Tibial nerve (tissue), 4 donors: ENCODE measurements around the gene TMEM132D. TPM values are rescaled to one million over a fixed set of nuclear protein-coding genes. Genes with fewer than 3 reads are reported as not detected.
"Not testable (repeated sequence)": the region's sequence is repeated elsewhere in the genome, so short reads cannot be mapped to it uniquely, and the experiment has no call there.

Experiments used
- DNase-seq, 2 donors: peaks; one replicate each; pipeline ENCODE4 v3.0.0-alpha.2; 2019; ENCODE audit warnings: low spot score in 2 of 2
- H3K27ac ChIP-seq, 4 donors: fragments of 200-600 bp; sonication (generic) in 3 of 4; one replicate each; pipeline ENCODE4 v1.5.1; 2017 to 2019; ENCODE audit warnings: mild to moderate bottlenecking in 1 of 4
- H3K27me3 ChIP-seq, 2 donors: fragments of 200-600 bp; sonication (generic) in 1 of 2; one replicate each; pipeline versions ENCODE4 v1.5.1 to v1.6.0; 2017 to 2019
- H3K36me3 ChIP-seq, 3 donors: fragments of 200-600 bp; sonication (generic); one replicate each; pipeline ENCODE4 v1.5.1; 2018 to 2019
- H3K4me1 ChIP-seq, 4 donors: fragments of 200-600 bp; sonication (generic) in 3 of 4; one replicate each; pipeline ENCODE4 v1.5.1; 2017 to 2019
- H3K4me3 ChIP-seq, 4 donors: fragments of 200-600 bp; sonication (generic) in 3 of 4; one replicate each; pipeline ENCODE4 v1.5.1; 2017 to 2019; ENCODE audit warnings: mild to moderate bottlenecking in 1 of 4, moderate library complexity in 1 of 4
- H3K9me3 ChIP-seq, 4 donors: fragments of 200-600 bp; sonication (generic) in 3 of 4; one replicate each; pipeline ENCODE4 v1.5.1; 2017 to 2019
- CTCF ChIP-seq, 5 experiments: fragments of 200-600 bp in 3 of 5; fragments of 450-650 bp in 2 of 5; sonication (generic) in 3 of 5; IDR thresholded peaks; one replicate each; pipeline ENCODE4 v1.5.1; 2016 to 2019; ENCODE audit warnings: antibody characterized with exemption in 5 of 5, mild to moderate bottlenecking in 3 of 5, moderate library complexity in 2 of 5
- EP300 ChIP-seq, 2 donors: sonication (generic); formaldehyde crosslinking; IDR thresholded peaks; one replicate each; pipeline ENCODE4 v1.6.1; 2017; ENCODE audit warnings: antibody characterized with exemption in 2 of 2, mild to moderate bottlenecking in 1 of 2
- POLR2A ChIP-seq, 2 donors: fragments of 450-650 bp; IDR thresholded peaks; one replicate each; pipeline ENCODE4 v1.6.1; 2017; ENCODE audit warnings: antibody characterized with exemption in 2 of 2, mild to moderate bottlenecking in 2 of 2, moderate library complexity in 2 of 2
- whole genome bisulfite sequencing, 2 donors: methylation state at CpG; one replicate each; pipeline ENCODE4 v1.1.5; 2018; 5-methylcytosine and 5-hydroxymethylcytosine counted together
- total RNA-seq, 4 donors: library from RNA; depleted of rRNA; stranded (reverse); fragments of >200 nt; gene quantifications; one replicate each; pipeline ENCODE4 v1.1.0, GENCODE V29; 2016

Gene TMEM132D
- total RNA-seq, 4 donors from 2014 or later, result under 0.01 to 0.21 TPM; not detected in 2

GRCh38 chr12:129052373-129052772 lies 851.5 kb downstream of the TMEM132D start:
- TF ChIP-seq POLR2A (IDR thresholded peaks at IDR 0.05) (no peak), EP300 (IDR thresholded peaks at IDR 0.05) (no peak), CTCF (IDR thresholded peaks at IDR 0.05) (no peak)
- no peaks in the 10 kb centered on the region for H3K4me1 ChIP-seq
- H3K27ac ChIP-seq, result no peak overlapping the region
- no peaks in the 10 kb centered on the region for H3K36me3 ChIP-seq
- H3K4me3 ChIP-seq, result no peak overlapping the region
- H3K27me3 ChIP-seq, result no peaks in the 10 kb centered on the region
- no peak for DNase-seq
- H3K9me3 ChIP-seq, result peaks cover 0 to 9% (median 0%) of the 10 kb centered on the region in 4 donors

GRCh38 chr12:129049917-129050316 lies 853.9 kb downstream of the TMEM132D start:
- TF ChIP-seq CTCF (IDR thresholded peaks at IDR 0.05) (no peak), POLR2A (IDR thresholded peaks at IDR 0.05) (no peak), EP300 (IDR thresholded peaks at IDR 0.05) (no peak)
- no peak for DNase-seq
- Histone ChIP-seq H3K36me3 (no peaks in the 10 kb centered on the region), H3K27me3 (no peaks in the 10 kb centered on the region), H3K27ac (no peak overlapping the region), H3K9me3 (no peaks in the 10 kb centered on the region), H3K4me3 (no peak overlapping the region), H3K4me1 (no peaks in the 10 kb centered on the region)
- 0% methylated on average over 1 of the region's 1 CpG for WGBS, 2 donors

GRCh38 chr12:129043334-129043733 lies 860.5 kb downstream of the TMEM132D start:
- H3K27ac ChIP-seq, H3K27me3 ChIP-seq, H3K9me3 ChIP-seq, H3K4me1 ChIP-seq, DNase-seq, H3K4me3 ChIP-seq, H3K36me3 ChIP-seq: not testable (repeated sequence)
- WGBS, 2 donors, result 86 to 95% methylated on average over 11 of the region's 11 CpGs

GRCh38 chr12:129036135-129036534 lies 867.7 kb downstream of the TMEM132D start:
- no peak for DNase-seq
- no peaks in the 10 kb centered on the region for H3K27me3 ChIP-seq
- H3K9me3 ChIP-seq, result peaks cover 0 to 10% (median 0%) of the 10 kb centered on the region in 4 donors
- no peak overlapping the region for H3K4me3 ChIP-seq
- H3K36me3 ChIP-seq, result no peaks in the 10 kb centered on the region
- H3K27ac ChIP-seq, result no peak overlapping the region
- H3K4me1 ChIP-seq, result no peaks in the 10 kb centered on the region
- no peak for TF ChIP-seq EP300 (IDR thresholded peaks at IDR 0.05)
- TF ChIP-seq CTCF (IDR thresholded peaks at IDR 0.05), result no peak
- no peak for TF ChIP-seq POLR2A (IDR thresholded peaks at IDR 0.05)
- 90 to 92% methylated on average over 9 of the region's 9 CpGs for WGBS, 2 donors

DNA sequence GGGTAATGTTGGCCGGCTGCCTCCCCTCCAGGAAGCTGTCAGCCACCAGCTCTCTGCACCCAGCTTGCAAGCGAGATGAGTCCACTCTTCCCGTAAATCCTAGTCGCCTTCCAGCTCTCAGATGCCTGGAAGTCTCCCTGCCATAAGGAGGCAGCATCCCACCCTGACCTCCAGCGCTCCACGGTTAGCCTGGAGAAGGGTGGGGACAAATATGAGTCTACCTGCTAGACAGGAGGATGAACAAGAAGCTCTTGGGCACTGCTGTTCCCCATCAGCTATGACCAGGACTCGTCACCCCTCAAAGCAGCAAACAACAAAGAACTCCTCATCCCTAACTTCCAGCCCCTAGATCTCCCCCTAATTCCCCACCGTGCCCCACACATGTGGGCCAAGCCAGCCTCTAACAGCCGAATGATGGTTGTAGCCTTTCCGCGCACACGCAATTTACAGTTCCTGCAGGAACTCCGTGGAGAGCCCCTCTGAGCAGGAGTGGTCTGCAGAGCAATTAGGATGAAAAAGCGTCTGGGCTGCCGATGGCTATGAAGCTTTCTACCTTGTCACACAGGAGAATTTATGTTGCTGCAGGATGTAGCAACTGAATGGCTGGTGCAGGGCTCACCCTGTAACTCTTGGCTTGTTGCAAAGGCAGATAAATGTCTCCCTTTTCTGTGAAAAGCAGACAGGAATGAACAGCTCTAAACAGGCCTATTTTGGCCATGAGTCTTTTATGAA lies 869.1 kb downstream of the TMEM132D start:
- DNase-seq, result no peak
- H3K9me3 ChIP-seq, result peaks cover 0 to 10% (median 0%) of the 10 kb centered on the region in 4 donors
- H3K36me3 ChIP-seq, result no peaks in the 10 kb centered on the region
- 63 to 68% methylated on average over 15 of the region's 15 CpGs for WGBS, 2 donors
- TF ChIP-seq CTCF (IDR thresholded peaks at IDR 0.05) (no peak), POLR2A (IDR thresholded peaks at IDR 0.05) (no peak), EP300 (IDR thresholded peaks at IDR 0.05) (no peak)
- no peaks in the 10 kb centered on the region for H3K4me1 ChIP-seq
- no peak overlapping the region for H3K27ac ChIP-seq
- no peaks in the 10 kb centered on the region for H3K27me3 ChIP-seq
- no peak overlapping the region for H3K4me3 ChIP-seq
